Motor neuron (in vitro differentiated cells): ENCODE data around the gene NRXN3. TPM values are rescaled to one million over a fixed set of nuclear protein-coding genes. Genes with fewer than 3 reads are reported as not detected.
A peak's percentile ranks its signal among the peaks of the same experiment; 100 is the strongest.

Experiments used
- ATAC-seq, 8 experiments: fragments of 200-7000 bp; cut with Tn5 transposase; replicated peaks in 6 of 8; 2 replicates each; pipeline ENCODE4 v1.8.0; 2021; ENCODE audit warnings: mild to moderate bottlenecking in 8 of 8, moderate library complexity in 8 of 8
- H3K27ac ChIP-seq, 2 donors: fragments of 250-450 bp; sonication (Bioruptor Pico); 2 replicates each; pipeline ENCODE4 v1.9.0; 2021; ENCODE audit warnings: antibody characterized with exemption in 2 of 2, mild to moderate bottlenecking in 2 of 2, moderate library complexity in 1 of 2
- H3K4me1 ChIP-seq, 2 donors: fragments of 250-450 bp; sonication (Bioruptor Pico); replicated peaks in 1 of 2; 2 replicates each; pipeline ENCODE4 v1.6.1; 2021; ENCODE audit warnings: antibody characterized with exemption in 2 of 2, mild to moderate bottlenecking in 2 of 2, moderate library complexity in 1 of 2
- H3K4me3 ChIP-seq, 5 donors: fragments of 250-450 bp; sonication (Bioruptor Pico); 2 replicates each; pipeline ENCODE4 v1.9.0; 2021; ENCODE audit warnings: antibody characterized with exemption in 5 of 5, mild to moderate bottlenecking in 5 of 5, moderate library complexity in 4 of 5
- WGBS, 10 experiments: fragments of 450-650 bp; shearing (Covaris generic); methylation state at CpG; one replicate each; pipeline ENCODE4 v1.0.0; 2022; 5-methylcytosine and 5-hydroxymethylcytosine counted together
- in situ Hi-C, 9 experiments: fragments of 400-800 bp; cut with MboI; loops; one replicate each; pipeline ENCODE4 v1.15.0; 2021; ENCODE audit warnings: low sequenced_read_pairs in 9 of 9, low pct_unique_long_range_greater_than_20kb in 2 of 9; ENCODE audit not compliant: unreplicated experiment in 9 of 9
- total RNA-seq, 8 experiments: library from RNA; unstranded; fragments of 300-600 nt; gene quantifications; 2 replicates each; pipeline versions ENCODE4 v1.2.3 to v1.2.4, GENCODE V29; 2022

Gene NRXN3
- total RNA-seq, 8 experiments from 2014 or later: 1.1 to 16.5 (median 12.9) TPM

DNA sequence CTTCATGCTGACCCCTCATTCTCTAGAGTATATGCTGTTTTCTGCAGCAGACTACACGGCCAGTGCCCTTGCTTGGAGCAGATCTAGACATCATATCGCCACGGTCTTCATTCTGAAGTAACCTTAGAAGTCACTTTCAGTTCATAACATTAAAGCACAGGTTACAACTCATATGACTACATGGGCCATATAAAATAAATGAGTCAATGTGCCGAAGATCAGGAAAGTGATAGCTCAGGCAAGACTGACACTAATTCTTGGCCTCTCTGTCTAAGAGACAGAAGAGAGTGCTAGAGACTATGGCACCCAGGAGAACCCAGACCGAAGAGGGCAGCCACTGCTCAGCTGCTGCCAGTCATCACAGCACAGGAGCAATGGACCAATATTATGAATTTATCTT lies 1431.4 kb downstream of the NRXN3 start:
- H3K4me1 ChIP-seq: peaks cover 0 to 3% of the 10 kb centered on the region in 2 donors
- no peak for ATAC-seq
- in situ Hi-C loops: no loop called here
- H3K27ac ChIP-seq: no peak overlapping the region
- WGBS, 10 experiments: 32 to 100% (median 84%) methylated on average over 1 to 4 of the region's 5 CpGs
- no peak overlapping the region for H3K4me3 ChIP-seq

DNA sequence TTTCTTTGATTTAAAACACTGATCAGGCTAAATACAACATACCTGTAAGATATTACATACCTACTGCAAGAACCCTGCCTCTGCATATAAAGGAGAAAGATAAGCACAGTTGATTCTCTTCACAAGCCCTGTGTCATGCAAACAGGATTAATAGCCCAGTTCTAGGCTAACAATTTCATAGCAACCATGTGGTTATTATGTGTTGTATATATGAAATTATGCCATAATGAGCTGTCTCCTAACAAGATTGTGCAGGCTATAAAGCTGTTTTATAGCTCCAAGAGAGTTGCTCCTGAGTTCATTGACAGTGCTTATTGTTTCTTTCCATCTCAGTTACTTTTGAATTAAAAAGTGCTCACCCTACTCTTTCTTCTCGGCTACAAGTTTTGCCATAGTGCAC lies 1431.9 kb downstream of the NRXN3 start:
- in situ Hi-C loops: no loop called here
- H3K4me1 ChIP-seq: peaks cover 0 to 3% of the 10 kb centered on the region in 2 donors
- peak in 1 of 8 experiments; percentile 66 for ATAC-seq
- no peak overlapping the region for H3K4me3 ChIP-seq
- H3K27ac ChIP-seq: no peak overlapping the region
- 0 to 100% (median 63%) methylated on average over 1 of the region's 1 CpG; no CpG with 5 or more reads in 2 of the 10 experiments for WGBS, 10 experiments

DNA sequence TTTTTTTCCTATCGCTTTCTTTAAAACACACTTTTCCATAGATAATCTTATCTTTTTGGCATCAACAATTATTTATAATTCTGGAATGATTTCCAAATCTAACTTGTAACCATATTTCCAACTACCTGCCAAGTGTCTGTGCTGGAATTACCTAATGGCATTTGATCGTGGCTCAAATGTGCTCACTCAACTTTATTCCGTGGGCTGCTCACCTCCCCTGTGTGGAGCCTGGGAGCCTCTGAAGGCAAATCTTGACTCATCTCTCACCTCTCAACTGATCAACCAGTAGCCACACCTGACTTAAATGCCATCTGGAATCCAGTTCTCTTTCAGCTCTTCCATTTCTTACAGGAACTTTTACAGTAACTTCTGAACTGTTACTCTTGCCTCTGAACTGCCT lies 1432.6 kb downstream of the NRXN3 start:
- ATAC-seq: no peak
- WGBS, 10 experiments: 0 to 93% (median 76%) methylated on average over 1 to 3 of the region's 3 CpGs; no CpG with 5 or more reads in 1 of the 10 experiments
- H3K4me3 ChIP-seq: no peak overlapping the region
- H3K27ac ChIP-seq: no peak overlapping the region
- peaks cover 0 to 3% of the 10 kb centered on the region in 2 donors for H3K4me1 ChIP-seq
- in situ Hi-C loops: no loop called here

DNA sequence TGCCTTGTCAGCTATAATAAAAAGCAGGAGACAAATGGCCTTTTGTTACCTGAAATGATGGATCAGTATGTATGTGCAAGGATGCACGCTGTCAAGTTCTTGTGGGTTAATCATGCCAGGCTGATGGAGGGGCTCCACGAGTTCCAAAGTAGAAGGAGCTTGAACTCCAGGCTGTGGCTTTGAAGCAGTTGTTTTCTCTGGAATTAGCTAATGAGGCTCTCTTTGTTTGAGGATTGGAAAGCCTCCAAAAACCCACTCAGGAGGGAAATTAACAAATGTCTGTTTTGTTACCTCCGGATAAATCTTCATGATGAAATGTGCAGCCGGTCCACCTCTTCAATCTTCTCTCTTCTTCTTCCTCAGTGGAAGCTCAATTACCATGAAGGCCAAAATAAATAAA lies 1435.7 kb downstream of the NRXN3 start:
- Histone ChIP-seq H3K4me1 (peaks cover 0 to 6% of the 10 kb centered on the region in 2 donors), H3K4me3 (no peak overlapping the region), H3K27ac (no peak overlapping the region)
- 0 to 69% (median 42%) methylated on average over 1 to 4 of the region's 4 CpGs; no CpG with 5 or more reads in 4 of the 10 experiments for WGBS, 10 experiments
- in situ Hi-C loops: no loop called here
- peak in 3 of 8 experiments; percentile 28 to 75 (median 42) for ATAC-seq

DNA sequence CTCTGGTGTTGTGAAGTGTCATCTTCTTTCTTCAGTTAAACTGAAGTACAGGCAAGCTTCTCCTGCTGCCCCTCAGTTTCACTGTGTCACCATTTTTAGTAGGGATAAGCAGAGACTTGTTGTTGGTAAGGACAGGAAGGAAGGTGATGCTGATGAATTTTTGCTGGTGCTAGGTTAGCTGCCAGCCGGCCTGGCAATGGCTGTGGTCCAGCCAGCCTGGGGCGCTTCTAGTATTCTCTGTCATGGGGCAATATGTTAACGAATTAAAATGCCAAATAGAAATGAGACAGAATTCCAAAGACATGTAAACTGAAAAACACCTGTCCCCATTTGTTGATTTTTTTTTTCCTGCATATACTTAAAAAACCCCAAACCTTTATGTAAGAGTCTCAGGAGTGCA lies 1438.3 kb downstream of the NRXN3 start:
- Histone ChIP-seq H3K27ac (no peak overlapping the region), H3K4me1 (peaks cover 0 to 3% of the 10 kb centered on the region in 2 donors), H3K4me3 (no peak overlapping the region)
- no peak for ATAC-seq
- in situ Hi-C loops: no loop called here
- WGBS, 10 experiments: 76 to 100% (median 93%) methylated on average over 1 to 3 of the region's 3 CpGs; no CpG with 5 or more reads in 5 of the 10 experiments

DNA sequence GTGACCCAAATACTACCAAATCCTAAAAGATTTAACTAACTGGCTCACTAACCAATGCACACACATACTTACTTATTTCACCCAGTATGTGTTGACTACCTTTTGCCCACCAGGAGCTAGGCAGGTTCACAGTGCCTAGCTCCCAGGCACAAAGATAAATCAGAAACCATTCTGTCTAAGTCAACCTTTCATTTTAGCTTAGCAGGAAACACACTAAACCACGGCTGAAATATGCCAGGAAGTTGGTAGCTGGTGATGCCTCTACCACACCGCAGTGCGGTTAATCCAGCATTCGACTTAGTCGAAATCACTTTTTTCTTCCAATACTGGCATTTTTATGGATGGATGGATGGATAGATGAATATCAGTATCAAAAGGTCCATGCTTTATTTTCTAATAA lies 1443.5 kb downstream of the NRXN3 start:
- in situ Hi-C loops: no loop called here
- Histone ChIP-seq H3K4me3 (no peak overlapping the region), H3K4me1 (peaks cover 0 to 5% of the 10 kb centered on the region in 2 donors), H3K27ac (no peak overlapping the region)
- 39 to 100% (median 74%) methylated on average over 3 to 5 of the region's 5 CpGs; no CpG with 5 or more reads in 1 of the 10 experiments for WGBS, 10 experiments
- ATAC-seq: no peak

DNA sequence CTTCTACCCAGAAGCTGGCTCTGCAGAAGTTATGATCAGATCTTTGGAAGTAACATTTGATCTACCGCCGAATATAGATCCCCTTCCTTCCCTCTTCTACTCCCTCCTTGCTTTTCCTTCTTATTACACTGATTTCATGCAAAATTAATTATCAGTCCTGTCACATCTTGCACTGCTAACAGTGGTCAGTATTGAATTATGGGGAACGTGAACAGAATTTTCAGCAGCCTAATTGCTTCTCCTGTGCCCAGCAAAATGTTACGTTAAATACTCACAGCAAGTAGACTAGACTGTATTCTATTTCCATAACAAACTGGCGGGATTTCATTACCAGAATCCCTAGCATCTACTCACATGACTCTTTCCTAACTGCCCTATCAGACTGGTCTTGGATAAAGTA lies 1444.3 kb downstream of the NRXN3 start:
- in situ Hi-C loops: no loop called here
- Histone ChIP-seq H3K4me1 (peaks cover 0 to 2% of the 10 kb centered on the region in 2 donors), H3K4me3 (no peak overlapping the region), H3K27ac (no peak overlapping the region)
- peak in 3 of 8 experiments; percentile 41 to 47 (median 45) for ATAC-seq
- 10 to 100% (median 88%) methylated on average over 1 to 5 of the region's 5 CpGs; no CpG with 5 or more reads in 1 of the 10 experiments for WGBS, 10 experiments

DNA sequence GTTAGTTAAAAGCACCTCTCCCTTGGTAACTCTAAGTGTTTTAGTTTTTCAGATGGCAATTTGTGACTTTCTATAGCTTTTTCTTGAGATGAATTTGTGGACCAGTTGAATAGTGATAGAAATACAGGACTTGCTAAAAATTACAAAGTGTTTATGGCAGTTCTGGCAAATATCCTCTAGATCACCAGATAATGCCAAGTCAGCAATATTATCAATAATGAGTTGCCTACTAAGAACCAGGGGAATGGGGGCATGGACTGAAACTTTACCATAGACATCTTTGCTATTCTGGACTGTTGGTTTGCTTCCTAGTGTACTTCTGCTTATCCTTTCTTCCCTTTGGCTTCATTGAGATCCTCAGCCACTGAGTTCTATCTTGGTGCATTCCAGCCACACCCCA lies 1456.9 kb downstream of the NRXN3 start:
- Histone ChIP-seq H3K27ac (no peak overlapping the region), H3K4me1 (peaks cover 9 to 11% of the 10 kb centered on the region in 2 donors), H3K4me3 (no peak overlapping the region)
- in situ Hi-C loops: no loop called here
- ATAC-seq: no peak

DNA sequence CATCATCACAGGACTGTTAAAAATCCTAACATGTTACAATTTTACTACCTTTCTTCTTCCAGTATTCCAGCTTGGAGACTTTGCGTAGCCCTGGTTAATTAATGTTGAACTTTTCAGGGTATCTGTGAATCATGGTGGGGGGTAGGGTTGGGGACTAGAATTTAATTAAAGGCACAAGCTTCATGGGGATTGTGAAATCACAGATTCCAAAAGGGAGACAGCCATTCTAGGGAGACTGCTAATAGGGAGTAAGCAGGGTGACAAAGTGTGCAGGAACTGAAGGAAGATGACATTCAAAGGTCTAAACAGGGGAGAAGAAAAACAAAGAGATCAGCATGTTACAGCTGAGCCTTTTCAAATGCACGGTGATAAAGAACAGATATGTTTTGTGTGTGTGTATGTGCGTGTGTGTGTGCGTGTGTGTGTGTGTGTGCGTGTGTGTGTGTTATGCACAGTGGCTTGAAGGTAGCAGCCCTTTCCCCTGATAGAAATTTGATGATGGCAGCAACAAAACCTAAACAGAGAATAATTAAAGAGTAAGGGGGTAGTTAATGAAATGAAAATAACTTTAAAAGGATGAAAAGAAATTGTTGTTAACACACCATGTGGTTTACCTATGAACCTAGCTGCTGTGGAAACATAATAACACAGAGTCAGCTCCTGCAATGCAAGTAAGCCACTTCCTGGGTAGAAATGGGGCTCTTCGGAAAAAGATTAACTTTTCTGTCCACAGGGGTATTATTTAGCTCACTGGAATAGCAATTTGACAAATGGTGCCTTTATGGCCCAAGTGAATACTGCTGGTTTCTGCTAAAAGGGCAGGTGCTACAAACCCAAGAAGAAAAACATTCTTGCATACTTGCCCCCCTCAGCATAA lies 1459.5 kb downstream of the NRXN3 start:
- 5 to 100% (median 32%) methylated on average over 1 to 6 of the region's 6 CpGs for WGBS, 10 experiments
- H3K27ac ChIP-seq: no peak overlapping the region
- in situ Hi-C loops: no loop called here
- peak in 4 of 8 experiments; percentile 47 to 59 (median 53) for ATAC-seq
- peaks cover 9 to 11% of the 10 kb centered on the region in 2 donors for H3K4me1 ChIP-seq
- no peak overlapping the region for H3K4me3 ChIP-seq

DNA sequence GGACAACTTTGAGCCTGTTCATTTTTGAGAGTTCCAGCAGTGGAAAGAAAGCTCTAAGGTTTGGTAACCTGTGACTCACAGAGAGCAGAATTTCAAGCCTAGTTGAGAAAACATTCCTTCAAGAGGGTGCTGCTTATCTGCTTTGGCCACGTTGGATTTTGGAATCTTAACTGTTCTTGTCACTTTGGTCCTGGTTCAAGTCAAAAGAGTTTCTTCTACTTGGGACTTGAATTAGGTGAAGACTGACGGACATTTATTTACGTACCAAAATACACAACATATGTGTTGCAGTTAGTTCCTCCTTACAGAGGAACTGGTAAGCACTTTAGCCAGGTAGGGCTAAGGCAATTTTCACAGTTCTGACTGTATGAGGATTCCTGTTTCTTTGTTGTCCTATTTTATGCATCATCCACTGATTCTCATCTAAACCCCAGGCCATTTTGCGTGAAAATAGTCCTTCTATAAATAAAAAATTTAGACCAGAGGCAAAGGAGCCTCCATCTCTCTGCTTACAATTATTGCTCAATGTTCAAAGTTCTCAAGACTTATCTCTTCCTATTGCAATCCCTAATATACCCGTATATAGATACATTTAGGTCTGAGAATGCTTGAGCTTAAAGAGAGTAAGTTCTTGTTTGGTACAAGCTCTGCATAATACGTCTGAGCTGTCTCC lies 1460.3 kb downstream of the NRXN3 start:
- no peak for ATAC-seq
- in situ Hi-C loops: no loop called here
- H3K4me3 ChIP-seq: no peak overlapping the region
- WGBS, 10 experiments: 12 to 100% (median 89%) methylated on average over 1 to 6 of the region's 6 CpGs
- H3K4me1 ChIP-seq: peaks cover 9 to 11% of the 10 kb centered on the region in 2 donors
- H3K27ac ChIP-seq: no peak overlapping the region

DNA sequence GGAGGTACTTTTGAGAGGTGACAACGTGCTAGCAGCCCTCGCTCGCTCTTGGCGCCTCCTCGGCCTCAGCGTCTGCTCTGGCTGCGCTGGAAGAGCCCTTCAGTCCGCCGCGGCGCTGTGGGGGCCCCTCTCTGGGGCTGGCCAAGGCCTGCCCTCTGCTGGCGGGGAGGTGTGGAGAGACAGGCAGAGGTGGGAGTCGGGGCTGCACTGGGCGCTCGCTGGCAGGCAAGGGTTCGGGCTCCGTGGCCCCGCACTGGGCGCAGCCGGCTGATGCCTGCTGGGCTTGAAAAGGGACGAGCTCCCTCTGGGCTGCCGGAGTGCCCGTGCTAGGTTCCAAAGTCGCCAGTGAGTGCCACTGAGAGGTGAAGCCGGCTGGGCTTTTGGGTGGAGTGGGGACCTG lies 1461.1 kb downstream of the NRXN3 start:
- ATAC-seq: no peak
- H3K4me3 ChIP-seq: no peak overlapping the region
- in situ Hi-C loops: no loop called here

DNA sequence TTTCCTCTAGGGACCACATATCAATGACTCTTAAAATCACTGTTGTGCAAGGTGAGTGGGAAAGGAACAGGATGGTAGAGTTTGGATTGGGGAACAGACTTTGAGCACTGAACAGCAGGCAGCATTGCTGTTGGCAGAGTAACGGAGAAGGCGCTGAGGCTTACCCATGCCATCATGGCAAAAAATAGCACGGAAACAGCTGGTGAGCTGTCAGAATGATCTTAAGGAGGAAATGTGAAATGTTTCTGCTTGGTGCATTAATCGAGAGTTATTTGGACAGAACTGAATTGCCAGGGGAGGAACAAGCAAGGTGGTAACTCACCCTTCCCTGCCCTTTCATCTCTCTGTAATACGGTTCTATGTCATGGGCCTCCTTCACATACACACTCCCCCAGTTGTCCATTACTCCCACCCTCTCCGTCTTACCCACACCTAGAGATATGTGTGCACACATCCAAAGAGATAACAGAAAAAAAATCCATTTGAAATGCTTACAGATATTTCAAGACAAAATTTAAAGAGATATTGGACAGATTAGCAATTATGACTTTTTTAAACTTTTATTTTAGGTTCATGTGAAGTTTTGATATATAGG lies 1468.6 kb downstream of the NRXN3 start:
- in situ Hi-C loops: no loop called here
- Histone ChIP-seq H3K27ac (no peak overlapping the region), H3K4me1 (peaks cover 12 to 13% of the 10 kb centered on the region in 2 donors), H3K4me3 (no peak overlapping the region)
- 0 to 100% (median 82%) methylated on average over 1 to 6 of the region's 6 CpGs; no CpG with 5 or more reads in 1 of the 10 experiments for WGBS, 10 experiments
- no peak for ATAC-seq

More for the DNA sequence above, 1461.1 kb downstream of the NRXN3 start:
- peaks cover 9 to 11% of the 10 kb centered on the region in 2 donors for H3K4me1 ChIP-seq
- no peak overlapping the region for H3K27ac ChIP-seq
- WGBS, 10 experiments: 92 to 93% methylated on average over 12 to 16 of the region's 25 CpGs; no CpG with 5 or more reads in 8 of the 10 experiments

DNA sequence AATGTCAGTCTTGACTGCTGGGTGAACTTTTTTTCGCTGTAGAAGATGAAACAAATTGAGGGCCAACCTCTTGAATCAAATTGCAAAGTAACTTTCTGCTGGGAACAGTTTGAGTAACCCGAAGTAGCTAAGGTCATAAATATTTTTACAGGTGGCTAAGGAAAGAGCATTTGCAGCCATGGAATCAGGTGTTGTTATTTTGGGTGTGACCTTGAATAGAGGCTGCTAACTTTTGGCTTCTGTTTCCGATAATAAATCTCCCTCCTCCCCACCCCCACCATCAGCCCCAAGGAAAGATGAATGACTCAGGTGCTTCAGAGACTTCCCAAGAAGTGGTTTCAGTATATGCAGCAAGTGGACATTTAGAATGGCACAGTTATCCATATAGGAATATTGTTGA lies 1469.4 kb downstream of the NRXN3 start:
- in situ Hi-C loops: no loop called here
- no peak for ATAC-seq
- Histone ChIP-seq H3K27ac (no peak overlapping the region), H3K4me3 (no peak overlapping the region), H3K4me1 (peaks cover 12 to 13% of the 10 kb centered on the region in 2 donors)
- 0 to 100% (median 29%) methylated on average over 1 to 3 of the region's 3 CpGs; no CpG with 5 or more reads in 1 of the 10 experiments for WGBS, 10 experiments
